Measurements from ENCODE around the gene TEDC1. TPM values are rescaled to one million over a fixed set of nuclear protein-coding genes. Genes with fewer than 3 reads are reported as not detected.

TEDC1 gene
- total RNA-seq, 1 experiment from 2014 or later = 17.9 TPM

DNA sequence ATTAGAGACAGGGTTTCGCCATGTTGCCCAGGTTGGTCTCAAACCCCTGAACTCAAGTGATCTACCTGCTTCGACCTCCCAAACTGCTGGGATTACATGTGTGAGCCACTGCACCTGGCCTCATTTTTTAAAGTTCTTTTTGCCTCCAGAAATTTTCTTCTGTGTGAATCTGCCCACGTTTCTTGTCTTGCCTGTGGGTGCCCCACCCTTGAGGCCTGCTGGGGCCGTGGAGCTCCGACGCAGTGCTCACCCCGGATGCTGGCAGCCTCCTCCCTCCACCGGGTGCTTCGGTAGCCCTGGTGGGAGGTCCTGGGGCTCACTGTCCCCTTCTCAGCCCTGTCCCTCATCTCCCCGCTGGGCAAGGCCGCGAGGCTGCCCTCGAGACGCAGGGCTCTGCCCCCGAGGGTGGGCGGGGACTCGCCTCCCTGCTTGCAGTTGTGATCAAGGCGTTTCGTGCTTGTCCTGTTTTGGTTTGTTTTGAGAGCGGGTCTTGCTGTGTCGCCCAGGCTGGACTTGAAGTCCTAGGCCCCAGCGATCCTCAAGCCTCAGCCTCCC is 35.9 kb upstream of the TEDC1 start:
- Mint-ChIP-seq H3K4me3 (no peak overlapping the region), H3K9me3 (no peaks in the 10 kb centered on the region), H3K27me3 (ENCODE audit: low read depth) (no peaks in the 10 kb centered on the region), H3K36me3 (peaks cover 32% of the 10 kb centered on the region), H3K4me1 (no peaks in the 10 kb centered on the region), H3K27ac (peak overlapping the region; percentile 64)
- DNase-seq (ENCODE audit: low spot score) (no peak), ATAC-seq (no peak)
- TF ChIP-seq NR1H2 (CRISPR knock-in tag; IDR thresholded peaks at IDR 0.05) (no peak), ZNF138 (CRISPR knock-in tag; conservative IDR thresholded peaks at IDR 0.05) (no peak), TCF7 (CRISPR knock-in tag; IDR thresholded peaks at IDR 0.05; ENCODE audit: low read depth) (no peak), HMGA2 (CRISPR knock-in tag; IDR thresholded peaks at IDR 0.05) (no peak), IRF2 (CRISPR knock-in tag; IDR thresholded peaks at IDR 0.05; ENCODE audit: borderline replicate concordance, low read depth) (no peak), ZNF232 (CRISPR knock-in tag; IDR thresholded peaks at IDR 0.05) (no peak), GTF2I (CRISPR knock-in tag; conservative IDR thresholded peaks at IDR 0.05) (no peak), JUN (CRISPR knock-in tag; IDR thresholded peaks at IDR 0.05) (no peak), GRHL2 (CRISPR knock-in tag; IDR thresholded peaks at IDR 0.05; ENCODE audit: insufficient replicate concordance, severe bottlenecking) (no peak), RELA (CRISPR knock-in tag; IDR thresholded peaks at IDR 0.05; ENCODE audit: borderline replicate concordance) (no peak), CREM (CRISPR knock-in tag; IDR thresholded peaks at IDR 0.05) (no peak), ATF1 (CRISPR knock-in tag; IDR thresholded peaks at IDR 0.05) (no peak), ZNF416 (CRISPR knock-in tag; IDR thresholded peaks at IDR 0.05) (no peak)
- TF ChIP-seq, protein P1, sequence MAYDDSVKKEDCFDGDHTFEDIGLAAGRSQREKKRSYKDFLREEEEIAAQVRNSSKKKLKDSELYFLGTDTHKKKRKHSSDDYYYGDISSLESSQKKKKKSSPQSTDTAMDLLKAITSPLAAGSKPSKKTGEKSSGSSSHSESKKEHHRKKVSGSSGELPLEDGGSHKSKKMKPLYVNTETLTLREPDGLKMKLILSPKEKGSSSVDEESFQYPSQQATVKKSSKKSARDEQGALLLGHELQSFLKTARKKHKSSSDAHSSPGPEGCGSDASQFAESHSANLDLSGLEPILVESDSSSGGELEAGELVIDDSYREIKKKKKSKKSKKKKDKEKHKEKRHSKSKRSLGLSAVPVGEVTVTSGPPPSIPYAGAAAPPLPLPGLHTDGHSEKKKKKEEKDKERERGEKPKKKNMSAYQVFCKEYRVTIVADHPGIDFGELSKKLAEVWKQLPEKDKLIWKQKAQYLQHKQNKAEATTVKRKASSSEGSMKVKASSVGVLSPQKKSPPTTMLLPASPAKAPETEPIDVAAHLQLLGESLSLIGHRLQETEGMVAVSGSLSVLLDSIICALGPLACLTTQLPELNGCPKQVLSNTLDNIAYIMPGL (CRISPR knock-in tag; IDR thresholded peaks at IDR 0.05) = no peak
- TF ChIP-seq, protein P2, sequence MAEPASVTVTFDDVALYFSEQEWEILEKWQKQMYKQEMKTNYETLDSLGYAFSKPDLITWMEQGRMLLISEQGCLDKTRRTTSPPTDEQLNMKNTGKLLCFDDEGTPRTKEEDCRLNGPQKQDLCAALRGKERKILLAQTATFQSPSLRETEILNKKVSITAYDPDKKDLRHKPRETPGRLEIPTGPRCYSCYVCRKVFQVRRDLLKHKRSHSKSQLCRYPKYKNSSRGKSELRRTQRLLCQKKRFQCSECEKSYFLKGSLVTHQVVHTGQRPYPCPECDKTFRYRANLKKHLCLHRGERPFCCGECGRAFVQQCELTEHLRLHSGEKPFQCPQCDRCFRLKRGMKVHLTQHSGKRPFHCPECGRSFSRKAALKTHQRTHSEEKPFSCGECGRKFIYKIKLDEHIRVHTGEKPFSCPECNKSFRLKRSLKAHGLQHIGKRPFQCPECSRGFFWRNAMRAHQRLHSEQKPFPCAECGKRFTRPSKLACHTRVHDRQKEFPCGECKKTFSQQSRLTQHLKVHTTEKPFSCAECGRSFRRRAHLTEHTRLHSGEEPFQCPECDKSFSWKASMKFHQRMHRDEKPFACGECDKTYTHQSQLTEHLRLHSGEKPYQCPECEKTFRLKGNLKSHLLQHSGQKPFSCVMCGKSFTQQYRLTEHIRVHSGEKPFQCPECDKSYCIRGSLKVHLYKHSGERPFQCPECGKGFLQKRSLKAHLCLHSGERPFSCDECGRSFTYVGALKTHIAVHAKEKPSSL (CRISPR knock-in tag; conservative IDR thresholded peaks at IDR 0.05) = no peak
- TF ChIP-seq, protein P3, sequence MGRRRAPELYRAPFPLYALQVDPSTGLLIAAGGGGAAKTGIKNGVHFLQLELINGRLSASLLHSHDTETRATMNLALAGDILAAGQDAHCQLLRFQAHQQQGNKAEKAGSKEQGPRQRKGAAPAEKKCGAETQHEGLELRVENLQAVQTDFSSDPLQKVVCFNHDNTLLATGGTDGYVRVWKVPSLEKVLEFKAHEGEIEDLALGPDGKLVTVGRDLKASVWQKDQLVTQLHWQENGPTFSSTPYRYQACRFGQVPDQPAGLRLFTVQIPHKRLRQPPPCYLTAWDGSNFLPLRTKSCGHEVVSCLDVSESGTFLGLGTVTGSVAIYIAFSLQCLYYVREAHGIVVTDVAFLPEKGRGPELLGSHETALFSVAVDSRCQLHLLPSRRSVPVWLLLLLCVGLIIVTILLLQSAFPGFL (CRISPR knock-in tag; IDR thresholded peaks at IDR 0.05; ENCODE audit: borderline replicate concordance) = no peak
- TF ChIP-seq, protein P4, sequence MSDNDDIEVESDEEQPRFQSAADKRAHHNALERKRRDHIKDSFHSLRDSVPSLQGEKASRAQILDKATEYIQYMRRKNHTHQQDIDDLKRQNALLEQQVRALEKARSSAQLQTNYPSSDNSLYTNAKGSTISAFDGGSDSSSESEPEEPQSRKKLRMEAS (CRISPR knock-in tag; IDR thresholded peaks at IDR 0.05) = no peak
- POLR2A ChIA-PET = no interaction called here
- CTCF ChIA-PET = no interaction called here

DNA sequence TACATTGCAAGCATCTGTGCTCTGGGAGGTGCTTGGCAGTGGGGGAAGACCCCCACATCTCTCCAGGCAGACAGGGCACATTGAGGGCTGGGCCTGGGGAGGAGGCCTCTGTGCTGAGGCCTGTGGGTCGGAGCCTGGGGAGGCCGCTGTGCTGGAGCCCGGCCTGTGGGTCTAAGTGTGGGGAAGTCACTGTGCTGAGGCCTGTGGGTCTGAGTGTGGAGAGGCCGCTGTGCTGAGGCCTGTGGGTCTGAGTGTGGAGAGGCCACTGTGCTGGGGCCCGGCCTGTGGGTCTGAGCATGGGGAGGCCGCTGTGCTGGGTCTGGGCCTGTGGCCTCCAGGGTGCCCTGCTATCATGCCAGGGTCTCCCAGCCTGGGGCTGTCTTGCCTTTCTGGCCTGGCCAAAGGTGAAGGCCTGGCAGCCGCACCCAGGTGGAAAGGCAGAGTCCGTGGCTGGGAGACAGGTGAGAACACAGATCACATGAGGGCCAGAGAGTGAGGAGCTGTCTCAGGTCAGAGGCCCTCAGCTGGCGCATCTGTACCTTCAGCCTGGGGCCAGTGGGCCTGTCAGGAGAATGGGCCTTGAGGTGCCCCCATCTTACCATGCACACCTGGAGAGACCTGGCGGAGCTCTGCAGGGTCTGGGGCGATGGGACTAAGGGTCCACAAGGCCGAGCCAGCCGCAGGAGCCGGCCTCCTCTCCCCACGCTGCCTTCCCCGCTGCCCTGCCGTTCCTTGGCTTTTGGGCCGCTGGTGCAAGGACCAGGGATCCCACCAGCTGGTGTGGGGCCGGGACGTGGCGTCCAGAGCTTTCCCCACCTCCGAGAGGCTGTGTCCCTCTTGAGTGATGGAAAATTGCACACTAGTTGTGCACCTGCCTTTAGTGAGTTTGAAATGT is 35.0 kb upstream of the TEDC1 start:
- Mint-ChIP-seq H3K4me3 (no peak overlapping the region), H3K27me3 (ENCODE audit: low read depth) (no peaks in the 10 kb centered on the region), H3K36me3 (peaks cover 31% of the 10 kb centered on the region), H3K27ac (peak overlapping the region; percentile 64; the same call in 1 of the 2 replicates), H3K9me3 (no peaks in the 10 kb centered on the region), H3K4me1 (no peaks in the 10 kb centered on the region)
- CTCF ChIA-PET = interaction anchor here (2.2 kb wide), 1 partner anchor 25 kb away, joined by 10 read pairs; no protein-coding TSS in a partner anchor
- DNase-seq (ENCODE audit: low spot score) = no peak
- ATAC-seq = no peak
- POLR2A ChIA-PET = no interaction called here
- TF ChIP-seq, protein P2 (CRISPR knock-in tag; conservative IDR thresholded peaks at IDR 0.05) = no peak
- no peak for TF ChIP-seq ELF4 (CRISPR knock-in tag; IDR thresholded peaks at IDR 0.05; ENCODE audit: low read depth)
- no peak for TF ChIP-seq CREB1 (CRISPR knock-in tag; IDR thresholded peaks at IDR 0.05)
- no peak for TF ChIP-seq TCF7 (CRISPR knock-in tag; IDR thresholded peaks at IDR 0.05; ENCODE audit: low read depth)
- no peak for TF ChIP-seq TEAD4 (CRISPR knock-in tag; IDR thresholded peaks at IDR 0.05)
- TF ChIP-seq, protein P5, sequence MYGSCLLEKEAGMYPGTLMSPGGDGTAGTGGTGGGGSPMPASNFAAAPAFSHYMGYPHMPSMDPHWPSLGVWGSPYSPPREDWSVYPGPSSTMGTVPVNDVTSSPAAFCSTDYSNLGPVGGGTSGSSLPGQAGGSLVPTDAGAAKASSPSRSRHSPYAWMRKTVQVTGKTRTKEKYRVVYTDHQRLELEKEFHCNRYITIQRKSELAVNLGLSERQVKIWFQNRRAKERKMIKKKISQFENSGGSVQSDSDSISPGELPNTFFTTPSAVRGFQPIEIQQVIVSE (CRISPR knock-in tag; IDR thresholded peaks at IDR 0.05; ENCODE audit: borderline replicate concordance) = no peak
- TF ChIP-seq, protein P6, sequence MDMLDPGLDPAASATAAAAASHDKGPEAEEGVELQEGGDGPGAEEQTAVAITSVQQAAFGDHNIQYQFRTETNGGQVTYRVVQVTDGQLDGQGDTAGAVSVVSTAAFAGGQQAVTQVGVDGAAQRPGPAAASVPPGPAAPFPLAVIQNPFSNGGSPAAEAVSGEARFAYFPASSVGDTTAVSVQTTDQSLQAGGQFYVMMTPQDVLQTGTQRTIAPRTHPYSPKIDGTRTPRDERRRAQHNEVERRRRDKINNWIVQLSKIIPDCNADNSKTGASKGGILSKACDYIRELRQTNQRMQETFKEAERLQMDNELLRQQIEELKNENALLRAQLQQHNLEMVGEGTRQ (CRISPR knock-in tag; IDR thresholded peaks at IDR 0.05) = no peak
- no peak for TF ChIP-seq JAZF1 (CRISPR knock-in tag; IDR thresholded peaks at IDR 0.05)
